ENCODE measurements around the gene GSTM1.

- TF ChIP-seq, protein P1, sequence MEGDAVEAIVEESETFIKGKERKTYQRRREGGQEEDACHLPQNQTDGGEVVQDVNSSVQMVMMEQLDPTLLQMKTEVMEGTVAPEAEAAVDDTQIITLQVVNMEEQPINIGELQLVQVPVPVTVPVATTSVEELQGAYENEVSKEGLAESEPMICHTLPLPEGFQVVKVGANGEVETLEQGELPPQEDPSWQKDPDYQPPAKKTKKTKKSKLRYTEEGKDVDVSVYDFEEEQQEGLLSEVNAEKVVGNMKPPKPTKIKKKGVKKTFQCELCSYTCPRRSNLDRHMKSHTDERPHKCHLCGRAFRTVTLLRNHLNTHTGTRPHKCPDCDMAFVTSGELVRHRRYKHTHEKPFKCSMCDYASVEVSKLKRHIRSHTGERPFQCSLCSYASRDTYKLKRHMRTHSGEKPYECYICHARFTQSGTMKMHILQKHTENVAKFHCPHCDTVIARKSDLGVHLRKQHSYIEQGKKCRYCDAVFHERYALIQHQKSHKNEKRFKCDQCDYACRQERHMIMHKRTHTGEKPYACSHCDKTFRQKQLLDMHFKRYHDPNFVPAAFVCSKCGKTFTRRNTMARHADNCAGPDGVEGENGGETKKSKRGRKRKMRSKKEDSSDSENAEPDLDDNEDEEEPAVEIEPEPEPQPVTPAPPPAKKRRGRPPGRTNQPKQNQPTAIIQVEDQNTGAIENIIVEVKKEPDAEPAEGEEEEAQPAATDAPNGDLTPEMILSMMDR (IDR thresholded peaks at IDR 0.05; ENCODE audit: low read depth, low read length), result no peak
- TF ChIP-seq EZH2phosphoT487 (IDR thresholded peaks at IDR 0.05; ENCODE audit: low read depth), result no peak
Measured at GRCh38 chr1:109739738-109740614, 52.4 kb downstream of the GSTM1 start.

Measured in OCI-LY3 (cell line).